ENCODE data around the gene CABP1.
"Not testable (repeated sequence)": the region's sequence is repeated elsewhere in the genome, so short reads cannot be mapped to it uniquely, and the experiment has no call there.

CABP1 gene

DNA sequence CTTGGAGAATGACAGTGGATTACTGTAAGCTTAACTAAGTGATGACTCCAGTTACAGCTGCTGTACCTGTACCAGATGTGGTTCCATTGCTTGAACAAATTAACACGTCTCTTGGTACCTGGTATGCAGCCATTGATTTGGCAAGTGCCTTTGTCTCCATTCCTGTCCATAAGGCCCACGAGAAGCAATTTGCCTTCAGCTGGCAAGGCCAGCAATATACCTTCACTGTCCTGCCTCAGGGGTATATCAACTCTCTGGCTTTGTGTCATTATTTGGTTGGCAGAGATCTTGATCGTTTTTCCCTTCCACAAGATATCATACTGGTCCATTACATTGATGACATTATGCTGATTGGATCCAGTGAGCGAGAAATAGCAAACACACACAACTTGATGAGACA is 29.9 kb upstream of the CABP1 start:
- Histone ChIP-seq H3K4me1 (ENCODE audit: low read length) (no peaks in the 10 kb centered on the region), H2AFZ (ENCODE audit: low read length) (no peak overlapping the region), H3K27ac (ENCODE audit: low read length) (no peak overlapping the region), H3K79me2 (ENCODE audit: low read length) (no peaks in the 10 kb centered on the region), H3K9me2 (replicated peaks; ENCODE audit: insufficient read depth, low read length) (no peaks in the 10 kb centered on the region), H3K4me3 (ENCODE audit: low read length) (no peak overlapping the region), H3K9me3 (replicated peaks; ENCODE audit: insufficient read depth, low read length) (no peaks in the 10 kb centered on the region), H3F3A (ENCODE audit: insufficient read depth, low read length) (no peaks in the 10 kb centered on the region), H4K20me1 (ENCODE audit: insufficient read depth, low read length) (no peaks in the 10 kb centered on the region), H3K9ac (ENCODE audit: low read length) (no peak overlapping the region), H3K27me3 (replicated peaks; ENCODE audit: insufficient read depth, low read length) (no peaks in the 10 kb centered on the region), H3K36me3 (replicated peaks; ENCODE audit: insufficient read depth, low read length) (no peaks in the 10 kb centered on the region), H3K4me2 (ENCODE audit: low read depth, low read length) (no peak overlapping the region)
- TF ChIP-seq, protein P1, sequence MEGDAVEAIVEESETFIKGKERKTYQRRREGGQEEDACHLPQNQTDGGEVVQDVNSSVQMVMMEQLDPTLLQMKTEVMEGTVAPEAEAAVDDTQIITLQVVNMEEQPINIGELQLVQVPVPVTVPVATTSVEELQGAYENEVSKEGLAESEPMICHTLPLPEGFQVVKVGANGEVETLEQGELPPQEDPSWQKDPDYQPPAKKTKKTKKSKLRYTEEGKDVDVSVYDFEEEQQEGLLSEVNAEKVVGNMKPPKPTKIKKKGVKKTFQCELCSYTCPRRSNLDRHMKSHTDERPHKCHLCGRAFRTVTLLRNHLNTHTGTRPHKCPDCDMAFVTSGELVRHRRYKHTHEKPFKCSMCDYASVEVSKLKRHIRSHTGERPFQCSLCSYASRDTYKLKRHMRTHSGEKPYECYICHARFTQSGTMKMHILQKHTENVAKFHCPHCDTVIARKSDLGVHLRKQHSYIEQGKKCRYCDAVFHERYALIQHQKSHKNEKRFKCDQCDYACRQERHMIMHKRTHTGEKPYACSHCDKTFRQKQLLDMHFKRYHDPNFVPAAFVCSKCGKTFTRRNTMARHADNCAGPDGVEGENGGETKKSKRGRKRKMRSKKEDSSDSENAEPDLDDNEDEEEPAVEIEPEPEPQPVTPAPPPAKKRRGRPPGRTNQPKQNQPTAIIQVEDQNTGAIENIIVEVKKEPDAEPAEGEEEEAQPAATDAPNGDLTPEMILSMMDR (IDR thresholded peaks at IDR 0.05; ENCODE audit: low read length) = no peak
- no peak for TF ChIP-seq EZH2phosphoT487 (IDR thresholded peaks at IDR 0.05; ENCODE audit: low read length)
- no peak for TF ChIP-seq EZH2 (optimal IDR thresholded peaks at IDR 0.05; ENCODE audit: low read depth, low read length)
- no peak for DNase-seq

DNA sequence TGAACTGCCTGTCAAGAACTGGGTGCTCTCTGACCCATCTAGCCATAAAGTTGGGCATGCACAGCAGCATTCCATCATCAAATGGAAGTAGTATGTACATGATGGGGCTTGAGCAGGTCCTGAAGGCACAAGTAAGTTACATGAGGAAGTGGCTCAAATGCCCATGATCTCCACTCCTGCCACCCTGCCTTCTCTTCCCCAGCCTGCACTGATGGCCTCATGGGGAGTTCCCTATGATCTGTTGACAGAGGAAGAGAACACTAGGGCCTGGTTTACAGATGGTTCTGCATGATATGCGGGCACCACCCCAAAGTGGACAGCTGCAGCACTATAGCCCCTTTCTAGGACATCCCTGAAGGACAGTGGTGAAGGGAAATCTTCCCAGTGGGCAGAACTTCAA is 28.9 kb upstream of the CABP1 start:
- H3K9me3 ChIP-seq (replicated peaks; ENCODE audit: insufficient read depth, low read length); H3K4me3 ChIP-seq (ENCODE audit: low read length); H3F3A ChIP-seq (ENCODE audit: insufficient read depth, low read length); H3K36me3 ChIP-seq (replicated peaks; ENCODE audit: insufficient read depth, low read length); H3K4me1 ChIP-seq (ENCODE audit: low read length); H4K20me1 ChIP-seq (ENCODE audit: insufficient read depth, low read length); H3K9ac ChIP-seq (ENCODE audit: low read length); H3K27ac ChIP-seq (ENCODE audit: low read length); H2AFZ ChIP-seq (ENCODE audit: low read length); DNase-seq; H3K79me2 ChIP-seq (ENCODE audit: low read length); H3K4me2 ChIP-seq (ENCODE audit: low read depth, low read length); H3K27me3 ChIP-seq (replicated peaks; ENCODE audit: insufficient read depth, low read length); H3K9me2 ChIP-seq (replicated peaks; ENCODE audit: insufficient read depth, low read length): not testable (repeated sequence)

DNA sequence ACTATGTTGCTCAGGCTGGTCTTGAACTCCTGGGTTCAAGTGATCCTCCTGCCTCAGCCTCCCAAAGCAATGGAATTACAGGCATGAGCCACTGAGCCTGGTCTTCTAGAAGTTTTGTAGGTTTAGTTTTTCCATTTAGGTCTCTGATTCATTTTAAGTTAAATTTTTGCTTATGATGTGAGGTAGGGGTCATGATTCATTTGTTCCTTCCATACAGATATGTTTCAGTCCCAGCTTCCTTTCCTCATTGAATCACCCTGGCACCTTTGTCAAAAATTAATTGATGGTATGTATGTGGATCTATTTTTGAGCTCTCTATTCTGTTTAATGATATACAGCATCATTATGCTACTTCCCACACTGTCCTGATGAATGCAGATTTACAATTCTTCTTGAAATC is 25.6 kb upstream of the CABP1 start:
- H3K4me1 ChIP-seq (ENCODE audit: low read length) = no peaks in the 10 kb centered on the region
- no peak for DNase-seq
- no peaks in the 10 kb centered on the region for H3F3A ChIP-seq (ENCODE audit: insufficient read depth, low read length)
- no peaks in the 10 kb centered on the region for H4K20me1 ChIP-seq (ENCODE audit: insufficient read depth, low read length)
- no peaks in the 10 kb centered on the region for H3K9me2 ChIP-seq (replicated peaks; ENCODE audit: insufficient read depth, low read length)
- no peak overlapping the region for H2AFZ ChIP-seq (ENCODE audit: low read length)
- no peak overlapping the region for H3K9ac ChIP-seq (ENCODE audit: low read length)
- H3K36me3 ChIP-seq (replicated peaks; ENCODE audit: insufficient read depth, low read length) = no peaks in the 10 kb centered on the region
- no peaks in the 10 kb centered on the region for H3K9me3 ChIP-seq (replicated peaks; ENCODE audit: insufficient read depth, low read length)
- no peak overlapping the region for H3K27ac ChIP-seq (ENCODE audit: low read length)
- H3K4me3 ChIP-seq (ENCODE audit: low read length) = no peak overlapping the region
- TF ChIP-seq, protein P1 (IDR thresholded peaks at IDR 0.05; ENCODE audit: low read length) = no peak
- TF ChIP-seq EZH2 (optimal IDR thresholded peaks at IDR 0.05; ENCODE audit: low read depth, low read length) (no peak), EZH2phosphoT487 (IDR thresholded peaks at IDR 0.05; ENCODE audit: low read length) (no peak)
- H3K27me3 ChIP-seq (replicated peaks; ENCODE audit: insufficient read depth, low read length) = no peaks in the 10 kb centered on the region
- no peaks in the 10 kb centered on the region for H3K79me2 ChIP-seq (ENCODE audit: low read length)
- no peak overlapping the region for H3K4me2 ChIP-seq (ENCODE audit: low read depth, low read length)

DNA sequence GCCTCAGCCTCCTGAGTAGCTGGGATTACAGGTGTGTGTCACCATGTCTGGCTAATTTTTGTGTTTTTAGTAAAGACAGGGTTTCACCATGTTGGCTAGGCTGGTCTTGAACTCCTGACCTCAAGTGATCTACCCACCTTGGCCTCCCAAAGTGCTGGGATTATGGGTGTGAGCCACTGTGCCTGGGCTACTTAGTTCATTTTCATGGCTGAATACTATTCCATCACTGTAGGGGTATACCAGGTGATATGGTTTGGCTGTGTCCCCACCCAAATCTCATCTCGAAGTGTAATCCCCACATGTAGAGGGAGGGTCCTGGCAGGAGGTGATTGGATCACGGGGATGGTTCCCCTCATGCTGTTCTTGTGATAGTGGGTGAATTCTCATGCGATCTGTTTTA is 23.2 kb upstream of the CABP1 start:
- not testable (repeated sequence) for H3K9me2 ChIP-seq (replicated peaks; ENCODE audit: insufficient read depth, low read length); H3K36me3 ChIP-seq (replicated peaks; ENCODE audit: insufficient read depth, low read length); H3K27ac ChIP-seq (ENCODE audit: low read length); H3K27me3 ChIP-seq (replicated peaks; ENCODE audit: insufficient read depth, low read length); H3K4me2 ChIP-seq (ENCODE audit: low read depth, low read length); H4K20me1 ChIP-seq (ENCODE audit: insufficient read depth, low read length); DNase-seq; H3K9ac ChIP-seq (ENCODE audit: low read length); H3K79me2 ChIP-seq (ENCODE audit: low read length); H3K4me1 ChIP-seq (ENCODE audit: low read length); H2AFZ ChIP-seq (ENCODE audit: low read length); H3K4me3 ChIP-seq (ENCODE audit: low read length); H3K9me3 ChIP-seq (replicated peaks; ENCODE audit: insufficient read depth, low read length); H3F3A ChIP-seq (ENCODE audit: insufficient read depth, low read length)

DNA sequence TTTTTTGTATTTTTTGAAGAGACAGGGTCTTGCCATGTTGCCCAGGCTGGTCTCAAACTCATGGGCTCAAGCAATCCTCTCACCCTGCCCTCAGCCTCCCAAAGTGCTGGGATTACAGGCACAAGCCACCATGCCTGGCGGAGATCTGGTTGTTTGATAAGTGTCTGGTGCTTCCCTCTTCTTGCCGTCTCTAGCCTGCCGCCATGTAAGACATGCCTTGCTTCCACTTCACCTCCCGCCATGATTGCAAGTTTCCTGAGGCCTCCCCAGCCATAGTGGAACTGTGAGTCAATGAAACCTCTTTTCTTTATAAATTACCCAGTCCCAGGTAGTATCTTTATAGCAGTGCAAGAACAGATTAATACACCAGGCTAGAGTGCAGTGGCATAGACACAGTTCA is 22.7 kb upstream of the CABP1 start:
- H3K27ac ChIP-seq (ENCODE audit: low read length); H3K9me2 ChIP-seq (replicated peaks; ENCODE audit: insufficient read depth, low read length); H3K9ac ChIP-seq (ENCODE audit: low read length); H3K79me2 ChIP-seq (ENCODE audit: low read length); H3K9me3 ChIP-seq (replicated peaks; ENCODE audit: insufficient read depth, low read length); DNase-seq; H3K36me3 ChIP-seq (replicated peaks; ENCODE audit: insufficient read depth, low read length); H3K4me1 ChIP-seq (ENCODE audit: low read length); H3K4me3 ChIP-seq (ENCODE audit: low read length); H4K20me1 ChIP-seq (ENCODE audit: insufficient read depth, low read length); H2AFZ ChIP-seq (ENCODE audit: low read length); H3F3A ChIP-seq (ENCODE audit: insufficient read depth, low read length); H3K4me2 ChIP-seq (ENCODE audit: low read depth, low read length); H3K27me3 ChIP-seq (replicated peaks; ENCODE audit: insufficient read depth, low read length): not testable (repeated sequence)

Measured in MM.1S (cell line).